Measurements from ENCODE around the gene GBGT1. TPM values are rescaled to one million over a fixed set of nuclear protein-coding genes. Genes with fewer than 3 reads are reported as not detected.

GBGT1 gene
- total and polyA plus RNA-seq, 2 experiments from 2014 or later, result 3.7 to 22.4 TPM

- TF ChIP-seq, protein P1, sequence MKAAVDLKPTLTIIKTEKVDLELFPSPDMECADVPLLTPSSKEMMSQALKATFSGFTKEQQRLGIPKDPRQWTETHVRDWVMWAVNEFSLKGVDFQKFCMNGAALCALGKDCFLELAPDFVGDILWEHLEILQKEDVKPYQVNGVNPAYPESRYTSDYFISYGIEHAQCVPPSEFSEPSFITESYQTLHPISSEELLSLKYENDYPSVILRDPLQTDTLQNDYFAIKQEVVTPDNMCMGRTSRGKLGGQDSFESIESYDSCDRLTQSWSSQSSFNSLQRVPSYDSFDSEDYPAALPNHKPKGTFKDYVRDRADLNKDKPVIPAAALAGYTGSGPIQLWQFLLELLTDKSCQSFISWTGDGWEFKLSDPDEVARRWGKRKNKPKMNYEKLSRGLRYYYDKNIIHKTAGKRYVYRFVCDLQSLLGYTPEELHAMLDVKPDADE (IDR thresholded peaks at IDR 0.05), result no peak
- TF ChIP-seq, protein P2, sequence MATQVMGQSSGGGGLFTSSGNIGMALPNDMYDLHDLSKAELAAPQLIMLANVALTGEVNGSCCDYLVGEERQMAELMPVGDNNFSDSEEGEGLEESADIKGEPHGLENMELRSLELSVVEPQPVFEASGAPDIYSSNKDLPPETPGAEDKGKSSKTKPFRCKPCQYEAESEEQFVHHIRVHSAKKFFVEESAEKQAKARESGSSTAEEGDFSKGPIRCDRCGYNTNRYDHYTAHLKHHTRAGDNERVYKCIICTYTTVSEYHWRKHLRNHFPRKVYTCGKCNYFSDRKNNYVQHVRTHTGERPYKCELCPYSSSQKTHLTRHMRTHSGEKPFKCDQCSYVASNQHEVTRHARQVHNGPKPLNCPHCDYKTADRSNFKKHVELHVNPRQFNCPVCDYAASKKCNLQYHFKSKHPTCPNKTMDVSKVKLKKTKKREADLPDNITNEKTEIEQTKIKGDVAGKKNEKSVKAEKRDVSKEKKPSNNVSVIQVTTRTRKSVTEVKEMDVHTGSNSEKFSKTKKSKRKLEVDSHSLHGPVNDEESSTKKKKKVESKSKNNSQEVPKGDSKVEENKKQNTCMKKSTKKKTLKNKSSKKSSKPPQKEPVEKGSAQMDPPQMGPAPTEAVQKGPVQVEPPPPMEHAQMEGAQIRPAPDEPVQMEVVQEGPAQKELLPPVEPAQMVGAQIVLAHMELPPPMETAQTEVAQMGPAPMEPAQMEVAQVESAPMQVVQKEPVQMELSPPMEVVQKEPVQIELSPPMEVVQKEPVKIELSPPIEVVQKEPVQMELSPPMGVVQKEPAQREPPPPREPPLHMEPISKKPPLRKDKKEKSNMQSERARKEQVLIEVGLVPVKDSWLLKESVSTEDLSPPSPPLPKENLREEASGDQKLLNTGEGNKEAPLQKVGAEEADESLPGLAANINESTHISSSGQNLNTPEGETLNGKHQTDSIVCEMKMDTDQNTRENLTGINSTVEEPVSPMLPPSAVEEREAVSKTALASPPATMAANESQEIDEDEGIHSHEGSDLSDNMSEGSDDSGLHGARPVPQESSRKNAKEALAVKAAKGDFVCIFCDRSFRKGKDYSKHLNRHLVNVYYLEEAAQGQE (IDR thresholded peaks at IDR 0.05; ENCODE audit: unreplicated experiment), result no peak
- TF ChIP-seq, protein P3, sequence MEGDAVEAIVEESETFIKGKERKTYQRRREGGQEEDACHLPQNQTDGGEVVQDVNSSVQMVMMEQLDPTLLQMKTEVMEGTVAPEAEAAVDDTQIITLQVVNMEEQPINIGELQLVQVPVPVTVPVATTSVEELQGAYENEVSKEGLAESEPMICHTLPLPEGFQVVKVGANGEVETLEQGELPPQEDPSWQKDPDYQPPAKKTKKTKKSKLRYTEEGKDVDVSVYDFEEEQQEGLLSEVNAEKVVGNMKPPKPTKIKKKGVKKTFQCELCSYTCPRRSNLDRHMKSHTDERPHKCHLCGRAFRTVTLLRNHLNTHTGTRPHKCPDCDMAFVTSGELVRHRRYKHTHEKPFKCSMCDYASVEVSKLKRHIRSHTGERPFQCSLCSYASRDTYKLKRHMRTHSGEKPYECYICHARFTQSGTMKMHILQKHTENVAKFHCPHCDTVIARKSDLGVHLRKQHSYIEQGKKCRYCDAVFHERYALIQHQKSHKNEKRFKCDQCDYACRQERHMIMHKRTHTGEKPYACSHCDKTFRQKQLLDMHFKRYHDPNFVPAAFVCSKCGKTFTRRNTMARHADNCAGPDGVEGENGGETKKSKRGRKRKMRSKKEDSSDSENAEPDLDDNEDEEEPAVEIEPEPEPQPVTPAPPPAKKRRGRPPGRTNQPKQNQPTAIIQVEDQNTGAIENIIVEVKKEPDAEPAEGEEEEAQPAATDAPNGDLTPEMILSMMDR (conservative IDR thresholded peaks at IDR 0.05; ENCODE audit: low read depth in 2 of 2), result no peak
- no peak for TF ChIP-seq EZH2 (IDR thresholded peaks at IDR 0.05; ENCODE audit: low read depth, unreplicated experiment)
- no peak for TF ChIP-seq NANOG (IDR thresholded peaks at IDR 0.05; ENCODE audit: borderline replicate concordance)
Measured at GRCh38 chr9:133143639-133144141, 20.0 kb downstream of the GBGT1 start (continued).

GRCh38 chr9:133142684-133143622 is 20.8 kb downstream of the GBGT1 start:
- Histone ChIP-seq H3K9me2 (ENCODE audit: insufficient read depth) (no peaks in the 10 kb centered on the region), H3K4me3 (no peak overlapping the region), H3K27ac (ENCODE audit: low read depth) (no peak overlapping the region), H3K4me2 (no peak overlapping the region), H3K79me2 (replicated peaks; ENCODE audit: insufficient read depth) (0 out of 2 replicates have a peak, but pooled peaks cover 8% of the 10 kb centered on the region), H4K20me1 (replicated peaks; ENCODE audit: insufficient read depth) (peaks cover 15% of the 10 kb centered on the region), H3K36me3 (ENCODE audit: insufficient read depth) (no peaks in the 10 kb centered on the region), H2AFZ (no peak overlapping the region), H3K27me3 (ENCODE audit: insufficient read depth) (peaks cover 2% of the 10 kb centered on the region; the same call in 1 of the 2 replicates), H3F3A (replicated peaks; ENCODE audit: low read depth) (no peaks in the 10 kb centered on the region), H3K4me1 (ENCODE audit: insufficient read depth) (peaks cover 3% of the 10 kb centered on the region)
- Mint-ChIP-seq H3K36me3 (ENCODE audit: low read depth) (no peaks in the 10 kb centered on the region), H3K27me3 (ENCODE audit: insufficient read depth, low read depth, poor library complexity) (peaks cover 36% of the 10 kb centered on the region), H3K4me1 (peaks cover 16% of the 10 kb centered on the region; the same call in 2 of the 3 replicates), H3K4me3 (no peak overlapping the region), H3K27ac (no peak overlapping the region), H3K9me3 (no peaks in the 10 kb centered on the region)
- ATAC-seq, result no peak
- DNase-seq (ENCODE audit: low spot score), result no peak
- TF ChIP-seq EZH2phosphoT487 (IDR thresholded peaks at IDR 0.05; ENCODE audit: unreplicated experiment) (no peak), CREB1 (CRISPR knock-in tag; IDR thresholded peaks at IDR 0.05; ENCODE audit: low read depth) (no peak), ZNF114 (CRISPR knock-in tag; IDR thresholded peaks at IDR 0.05) (no peak), NANOG (IDR thresholded peaks at IDR 0.05; ENCODE audit: borderline replicate concordance) (no peak), JUNB (IDR thresholded peaks at IDR 0.05; ENCODE audit: unreplicated experiment) (no peak)
- TF ChIP-seq, protein P1 (IDR thresholded peaks at IDR 0.05), result no peak
- TF ChIP-seq, protein P2 (IDR thresholded peaks at IDR 0.05; ENCODE audit: unreplicated experiment), result no peak
- TF ChIP-seq, protein P3 (conservative IDR thresholded peaks at IDR 0.05; ENCODE audit: low read depth in 2 of 2), result no peak

All from GM23338 (cell line).